Measurements from ENCODE around the gene UNK. TPM values are rescaled to one million over a fixed set of nuclear protein-coding genes. Genes with fewer than 3 reads are reported as not detected.

The UNK gene, protein sequence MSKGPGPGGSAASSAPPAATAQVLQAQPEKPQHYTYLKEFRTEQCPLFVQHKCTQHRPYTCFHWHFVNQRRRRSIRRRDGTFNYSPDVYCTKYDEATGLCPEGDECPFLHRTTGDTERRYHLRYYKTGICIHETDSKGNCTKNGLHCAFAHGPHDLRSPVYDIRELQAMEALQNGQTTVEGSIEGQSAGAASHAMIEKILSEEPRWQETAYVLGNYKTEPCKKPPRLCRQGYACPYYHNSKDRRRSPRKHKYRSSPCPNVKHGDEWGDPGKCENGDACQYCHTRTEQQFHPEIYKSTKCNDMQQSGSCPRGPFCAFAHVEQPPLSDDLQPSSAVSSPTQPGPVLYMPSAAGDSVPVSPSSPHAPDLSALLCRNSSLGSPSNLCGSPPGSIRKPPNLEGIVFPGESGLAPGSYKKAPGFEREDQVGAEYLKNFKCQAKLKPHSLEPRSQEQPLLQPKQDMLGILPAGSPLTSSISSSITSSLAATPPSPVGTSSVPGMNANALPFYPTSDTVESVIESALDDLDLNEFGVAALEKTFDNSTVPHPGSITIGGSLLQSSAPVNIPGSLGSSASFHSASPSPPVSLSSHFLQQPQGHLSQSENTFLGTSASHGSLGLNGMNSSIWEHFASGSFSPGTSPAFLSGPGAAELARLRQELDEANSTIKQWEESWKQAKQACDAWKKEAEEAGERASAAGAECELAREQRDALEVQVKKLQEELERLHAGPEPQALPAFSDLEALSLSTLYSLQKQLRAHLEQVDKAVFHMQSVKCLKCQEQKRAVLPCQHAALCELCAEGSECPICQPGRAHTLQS
- total RNA-seq (10 to 100 TPM; 19.8 to 24.6 TPM), polyA plus RNA-seq (ENCODE audit: insufficient read length in 6 of 6) (10 to 100 TPM; 48.4 to 54.6 (median 50.6) TPM)
- long read RNA-seq, donor 1, transcript UNK-202 (4 exons, 1,312 nt), result major isoform, 9 of 23 reads
- long read RNA-seq, donor 1, partial matches to known transcripts, result 13 of 23 reads
- long read RNA-seq, donor 1, other reads (novel, unspliced or antisense), result 0 of 23 reads
- long read RNA-seq, donor 2, partial matches to known transcripts, result 73 of 79 reads
- long read RNA-seq, donor 2, other reads (novel, unspliced or antisense), result 0 of 79 reads
- long read RNA-seq, donor 3, partial matches to known transcripts, result 0 of 5 reads
- long read RNA-seq, donor 3, other reads (novel, unspliced or antisense), result 0 of 5 reads
- long read RNA-seq, donor 4, partial matches to known transcripts, result 0 of 7 reads
- long read RNA-seq, donor 4, other reads (novel, unspliced or antisense), result 2 of 7 reads
- long read RNA-seq, donor 5, partial matches to known transcripts, result 5 of 13 reads
- long read RNA-seq, donor 5, other reads (novel, unspliced or antisense), result 0 of 13 reads
- long read RNA-seq, donor 6, partial matches to known transcripts, result 5 of 23 reads
- long read RNA-seq, donor 6, other reads (novel, unspliced or antisense), result 13 of 23 reads
- long read RNA-seq, donor 7, partial matches to known transcripts, result 0 of 1 reads
- long read RNA-seq, donor 7, other reads (novel, unspliced or antisense), result 0 of 1 reads
- long read RNA-seq, donor 8, transcript UNK-202 (4 exons, 1,312 nt), result major isoform, 5 of 24 reads
- long read RNA-seq, donor 8, partial matches to known transcripts, result 18 of 24 reads
- long read RNA-seq, donor 8, other reads (novel, unspliced or antisense), result 0 of 24 reads
- long read RNA-seq, donor 9, result 0 reads
- long read RNA-seq, donor 10, partial matches to known transcripts, result 2 of 4 reads
- long read RNA-seq, donor 10, other reads (novel, unspliced or antisense), result 0 of 4 reads
- long read RNA-seq, donor 11, result 0 reads
- long read RNA-seq, donor 12, partial matches to known transcripts, result 17 of 20 reads
- long read RNA-seq, donor 12, other reads (novel, unspliced or antisense), result 0 of 20 reads

DNA sequence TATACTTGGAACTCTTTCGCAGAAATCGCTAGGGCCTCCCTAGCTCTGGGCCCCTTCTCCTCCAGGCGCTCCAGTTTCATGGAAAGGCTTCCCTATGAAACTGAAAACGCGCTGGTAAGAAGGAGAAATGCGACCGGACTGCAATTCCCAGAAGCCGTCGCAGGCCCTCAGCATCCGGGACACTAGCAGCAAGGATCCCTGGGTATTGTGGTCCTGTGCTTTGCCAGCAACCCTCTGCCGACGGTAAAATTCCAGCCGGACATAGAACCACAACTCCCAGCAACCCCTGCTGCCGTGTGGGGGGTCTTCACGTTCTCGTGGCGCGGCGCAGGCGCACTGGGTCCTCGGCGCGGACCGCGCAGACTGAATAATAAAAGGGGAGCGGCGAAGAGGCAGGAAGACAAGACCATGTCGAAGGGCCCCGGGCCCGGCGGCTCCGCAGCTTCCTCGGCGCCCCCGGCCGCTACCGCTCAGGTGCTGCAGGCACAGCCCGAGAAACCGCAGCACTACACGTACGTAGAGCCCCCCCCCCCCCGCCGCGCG lies at the start of gene UNK:
Gene UNK, plus strand, starts transcription at position 334 of the 543 bp plus-strand sequence. Its CDS starts 75 bp downstream, at position 409.
- intact Hi-C loops (cut with DNase I), result no loop called here
- peak; percentile 91 for ATAC-seq

DNA sequence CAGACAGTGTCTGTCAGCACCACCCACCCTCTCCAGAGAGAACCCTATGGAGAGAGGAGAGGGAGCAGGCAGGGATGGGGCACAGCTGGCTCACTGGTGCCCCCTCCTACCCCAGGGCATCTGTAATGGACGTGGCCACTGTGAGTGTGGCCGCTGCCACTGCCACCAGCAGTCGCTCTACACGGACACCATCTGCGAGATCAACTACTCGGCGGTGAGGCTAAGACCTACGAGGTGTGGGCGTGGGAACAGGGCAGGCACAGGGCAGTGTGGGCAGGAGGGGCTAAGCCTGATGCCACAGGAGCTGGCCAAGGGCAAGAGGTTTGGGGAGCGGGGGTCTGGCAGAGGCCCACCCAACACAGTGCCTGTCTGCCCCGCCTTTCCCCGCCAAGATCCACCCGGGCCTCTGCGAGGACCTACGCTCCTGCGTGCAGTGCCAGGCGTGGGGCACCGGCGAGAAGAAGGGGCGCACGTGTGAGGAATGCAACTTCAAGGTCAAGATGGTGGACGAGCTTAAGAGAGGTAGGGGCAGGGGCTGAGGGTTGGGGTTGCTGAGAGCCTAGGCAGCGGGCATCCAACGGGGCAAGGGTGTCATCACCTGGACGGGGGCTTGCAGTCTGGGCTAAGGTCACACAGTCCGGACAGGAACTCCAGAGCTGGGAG lies 48.3 kb upstream of the UNK start:
- TF ChIP-seq, protein P1, sequence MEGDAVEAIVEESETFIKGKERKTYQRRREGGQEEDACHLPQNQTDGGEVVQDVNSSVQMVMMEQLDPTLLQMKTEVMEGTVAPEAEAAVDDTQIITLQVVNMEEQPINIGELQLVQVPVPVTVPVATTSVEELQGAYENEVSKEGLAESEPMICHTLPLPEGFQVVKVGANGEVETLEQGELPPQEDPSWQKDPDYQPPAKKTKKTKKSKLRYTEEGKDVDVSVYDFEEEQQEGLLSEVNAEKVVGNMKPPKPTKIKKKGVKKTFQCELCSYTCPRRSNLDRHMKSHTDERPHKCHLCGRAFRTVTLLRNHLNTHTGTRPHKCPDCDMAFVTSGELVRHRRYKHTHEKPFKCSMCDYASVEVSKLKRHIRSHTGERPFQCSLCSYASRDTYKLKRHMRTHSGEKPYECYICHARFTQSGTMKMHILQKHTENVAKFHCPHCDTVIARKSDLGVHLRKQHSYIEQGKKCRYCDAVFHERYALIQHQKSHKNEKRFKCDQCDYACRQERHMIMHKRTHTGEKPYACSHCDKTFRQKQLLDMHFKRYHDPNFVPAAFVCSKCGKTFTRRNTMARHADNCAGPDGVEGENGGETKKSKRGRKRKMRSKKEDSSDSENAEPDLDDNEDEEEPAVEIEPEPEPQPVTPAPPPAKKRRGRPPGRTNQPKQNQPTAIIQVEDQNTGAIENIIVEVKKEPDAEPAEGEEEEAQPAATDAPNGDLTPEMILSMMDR (IDR thresholded peaks at IDR 0.05), result no peak
- DNase-seq (peak in 1 of 4 donors; percentile 73), ATAC-seq (no peak)
- intact Hi-C loops (cut with DNase I), result no loop called here
- peaks cover 0 to 11% of the 10 kb centered on the region in 2 donors for H3K36me3 ChIP-seq
- H3K27me3 ChIP-seq, result no peaks in the 10 kb centered on the region
- peaks cover 0 to 19% of the 10 kb centered on the region in 2 donors for H3K4me1 ChIP-seq
- H3K27ac ChIP-seq, result no peak overlapping the region
- no peak overlapping the region for H3K4me3 ChIP-seq
- no peaks in the 10 kb centered on the region for H3K9me3 ChIP-seq

More for the DNA sequence above, at the start of gene UNK:
- Histone ChIP-seq H3K27ac (peak within 1 kb of the TSS; percentile 99 to 100), H3K9me3 (no peaks in the 10 kb centered on the region), H3K27me3 (no peaks in the 10 kb centered on the region), H3K36me3 (no peaks in the 10 kb centered on the region), H3K4me3 (peak within 1 kb of the TSS; percentile 47 to 56), H3K4me1 (peaks cover 19 to 73% of the 10 kb centered on the region in 2 donors)
- DNase-seq, result peak; percentile 95 to 99 (median 98)
- TF ChIP-seq, protein P1 (IDR thresholded peaks at IDR 0.05), result peak in 1 of 2 donors; percentile 28

DNA sequence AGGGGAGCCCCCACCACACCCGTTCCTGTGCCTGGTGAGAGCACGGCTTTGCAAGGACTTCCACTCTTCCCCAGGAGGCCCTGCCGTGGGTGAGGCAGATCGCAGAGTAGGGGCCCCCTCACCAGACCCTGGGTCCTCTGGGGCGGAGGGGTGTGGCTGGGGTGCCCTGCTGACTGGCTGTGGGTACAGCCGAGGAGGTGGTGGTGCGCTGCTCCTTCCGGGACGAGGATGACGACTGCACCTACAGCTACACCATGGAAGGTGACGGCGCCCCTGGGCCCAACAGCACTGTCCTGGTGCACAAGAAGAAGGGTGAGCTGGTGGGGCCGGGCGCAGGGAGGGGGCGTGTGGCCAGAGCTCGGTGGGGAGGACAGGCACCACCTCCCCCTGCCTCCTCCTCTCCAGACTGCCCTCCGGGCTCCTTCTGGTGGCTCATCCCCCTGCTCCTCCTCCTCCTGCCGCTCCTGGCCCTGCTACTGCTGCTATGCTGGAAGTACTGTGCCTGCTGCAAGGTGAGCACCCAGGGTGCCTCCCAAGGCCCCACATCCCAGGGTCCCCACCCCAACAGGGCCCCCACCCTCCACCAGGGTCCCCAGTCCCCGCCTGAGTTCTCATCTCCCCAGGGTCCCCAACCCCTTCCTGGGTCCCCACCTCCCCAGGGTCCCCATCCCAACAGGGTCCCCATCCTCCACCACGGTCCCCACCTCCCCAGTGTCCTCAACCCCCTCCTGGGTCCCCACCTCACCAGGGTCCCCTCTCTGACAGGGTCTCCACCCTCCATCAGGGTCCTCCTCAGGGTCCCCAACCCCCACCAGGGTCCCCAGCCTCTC lies 47.3 kb upstream of the UNK start:
- TF ChIP-seq, protein P1 (IDR thresholded peaks at IDR 0.05), result no peak
- Histone ChIP-seq H3K9me3 (no peaks in the 10 kb centered on the region), H3K4me3 (no peak overlapping the region), H3K4me1 (peaks cover 0 to 19% of the 10 kb centered on the region in 2 donors), H3K36me3 (peaks cover 0 to 11% of the 10 kb centered on the region in 2 donors), H3K27ac (peak overlapping the region in 1 of 2 donors; percentile 60), H3K27me3 (no peaks in the 10 kb centered on the region)
- ATAC-seq, result no peak
- peak in 1 of 4 donors; percentile 80 for DNase-seq
- intact Hi-C loops (cut with DNase I), result no loop called here

All from left lung (tissue), 14 donors.